Ammon's horn (tissue), 1 donor: ENCODE measurements around the gene TAS2R10.
"Not testable (repeated sequence)": the region's sequence is repeated elsewhere in the genome, so short reads cannot be mapped to it uniquely, and the experiment has no call there.

ENCODE experiments used
- DNase-seq: peaks from one replicate; pipeline ENCODE4 v3.0.0-alpha.2; 2016; ENCODE audit warnings: low spot score

The TAS2R10 gene

GRCh38 chr12:10826258-10826657, at the start of gene TAS2R10:
Gene TAS2R10, minus strand, starts transcription at chr12:10826358. Its CDS starts 89 bp downstream, at chr12:10826269.
- DNase-seq = no peak

GRCh38 chr12:10873378-10873777, 47.2 kb upstream of the TAS2R10 start:
- DNase-seq = no peak

GRCh38 chr12:10867381-10867780, 41.2 kb upstream of the TAS2R10 start:
- DNase-seq = no peak

- no peak for DNase-seq
Observed at GRCh38 chr12:10863512-10864218, 37.5 kb upstream of the TAS2R10 start.

GRCh38 chr12:10861366-10861765, 35.2 kb upstream of the TAS2R10 start:
- DNase-seq = no peak

GRCh38 chr12:10855807-10856206, 29.6 kb upstream of the TAS2R10 start:
- DNase-seq = no peak

GRCh38 chr12:10853776-10854175, 27.6 kb upstream of the TAS2R10 start:
- no peak for DNase-seq

GRCh38 chr12:10851243-10851858, 25.2 kb upstream of the TAS2R10 start:
- DNase-seq = no peak

GRCh38 chr12:10849425-10849878, 23.3 kb upstream of the TAS2R10 start, which contains the start of gene PRR4:
Gene PRR4, minus strand, starts transcription at chr12:10849475. Its CDS starts 38 bp downstream, at chr12:10849437.
- no peak for DNase-seq

GRCh38 chr12:10847744-10848143, 21.6 kb upstream of the TAS2R10 start:
- DNase-seq = no peak

GRCh38 chr12:10842862-10843261, 16.7 kb upstream of the TAS2R10 start:
- no peak for DNase-seq

- DNase-seq = no peak
Observed at GRCh38 chr12:10838461-10838860, 12.3 kb upstream of the TAS2R10 start.

GRCh38 chr12:10829994-10830393, 3.8 kb upstream of the TAS2R10 start:
- no peak for DNase-seq

- no peak for DNase-seq
Observed at GRCh38 chr12:10824957-10825356, 1.2 kb downstream of the TAS2R10 start.

- no peak for DNase-seq
Observed at GRCh38 chr12:10811883-10812536, 14.1 kb downstream of the TAS2R10 start.

GRCh38 chr12:10810068-10810467, 16.1 kb downstream of the TAS2R10 start, which contains the start of gene TAS2R9:
Gene TAS2R9, minus strand, starts transcription at chr12:10810168. Its CDS starts 93 bp downstream, at chr12:10810075.
- DNase-seq = no peak

- DNase-seq = no peak
Observed at GRCh38 chr12:10807186-10807585, 19.0 kb downstream of the TAS2R10 start, which contains the start of gene TAS2R8. Gene TAS2R8, minus strand, starts transcription at chr12:10807286. Its CDS starts 306 bp downstream, at chr12:10806980.

- no peak for DNase-seq
Observed at GRCh38 chr12:10802587-10802986, 23.6 kb downstream of the TAS2R10 start, which contains the start of gene TAS2R7. Gene TAS2R7, minus strand, starts transcription at chr12:10802627. Its CDS starts 57 bp downstream, at chr12:10802570.

GRCh38 chr12:10801741-10802140, 24.4 kb downstream of the TAS2R10 start:
- no peak for DNase-seq

- no peak for DNase-seq
Observed at GRCh38 chr12:10794222-10794621, 31.9 kb downstream of the TAS2R10 start.

GRCh38 chr12:10791769-10792168, 34.4 kb downstream of the TAS2R10 start:
- not testable (repeated sequence) for DNase-seq

- DNase-seq = no peak
Observed at GRCh38 chr12:10783252-10783651, 42.9 kb downstream of the TAS2R10 start.

GRCh38 chr12:10779103-10779502, 47.1 kb downstream of the TAS2R10 start:
- no peak for DNase-seq
